HG02970 (cell line): ENCODE data around the gene PLSCR2.
"Not testable (repeated sequence)": the region's sequence is repeated elsewhere in the genome, so short reads cannot be mapped to it uniquely, and the experiment has no call there.

Experiments
- ATAC-seq: cut with Tn5 transposase; IDR thresholded peaks from one replicate; pipeline ENCODE4 v1.9.1; 2021; ENCODE audit warnings: mild to moderate bottlenecking, moderate library complexity, moderate number of reproducible peaks; ENCODE audit not compliant: unreplicated experiment, low FRiP score

The PLSCR2 gene

DNA sequence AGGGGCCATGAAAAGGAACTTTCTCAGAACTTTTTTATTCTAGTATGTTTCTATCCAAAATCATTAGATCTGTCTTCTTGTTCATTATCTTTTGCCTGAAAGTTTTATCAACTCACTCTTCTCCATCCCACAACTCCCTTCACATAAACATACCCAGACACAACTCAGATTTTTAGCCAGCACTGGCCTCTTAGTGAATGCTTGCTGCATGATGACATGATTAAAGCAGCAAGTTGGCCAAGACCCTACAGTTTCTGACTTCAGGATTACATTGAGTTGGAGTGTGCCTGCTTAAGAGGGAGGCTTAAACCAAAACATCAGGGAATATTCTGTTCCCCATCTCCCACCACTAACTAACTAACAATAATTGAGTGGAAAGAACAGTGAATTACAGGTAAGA, 38.1 kb downstream of the PLSCR2 start:
- ATAC-seq: no peak

DNA sequence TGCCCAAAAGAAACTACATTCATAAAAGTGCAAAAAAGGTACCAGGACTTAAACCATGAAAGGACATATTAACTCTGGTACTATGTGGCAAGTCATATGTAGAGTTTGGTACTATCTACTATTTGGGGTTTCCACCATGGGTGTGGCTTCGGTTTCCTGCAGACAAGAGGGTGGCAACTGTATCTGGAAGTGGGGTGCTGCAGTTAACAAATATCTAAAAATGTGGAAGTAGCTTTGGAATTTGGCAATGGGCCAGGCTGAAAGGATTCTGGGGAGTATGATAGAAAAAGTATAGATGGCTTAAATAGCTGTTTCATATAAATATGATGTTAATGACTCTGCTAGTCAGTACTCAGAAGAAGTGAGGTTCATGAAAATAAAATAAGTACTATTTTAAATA, 44.0 kb downstream of the PLSCR2 start:
- ATAC-seq: no peak

DNA sequence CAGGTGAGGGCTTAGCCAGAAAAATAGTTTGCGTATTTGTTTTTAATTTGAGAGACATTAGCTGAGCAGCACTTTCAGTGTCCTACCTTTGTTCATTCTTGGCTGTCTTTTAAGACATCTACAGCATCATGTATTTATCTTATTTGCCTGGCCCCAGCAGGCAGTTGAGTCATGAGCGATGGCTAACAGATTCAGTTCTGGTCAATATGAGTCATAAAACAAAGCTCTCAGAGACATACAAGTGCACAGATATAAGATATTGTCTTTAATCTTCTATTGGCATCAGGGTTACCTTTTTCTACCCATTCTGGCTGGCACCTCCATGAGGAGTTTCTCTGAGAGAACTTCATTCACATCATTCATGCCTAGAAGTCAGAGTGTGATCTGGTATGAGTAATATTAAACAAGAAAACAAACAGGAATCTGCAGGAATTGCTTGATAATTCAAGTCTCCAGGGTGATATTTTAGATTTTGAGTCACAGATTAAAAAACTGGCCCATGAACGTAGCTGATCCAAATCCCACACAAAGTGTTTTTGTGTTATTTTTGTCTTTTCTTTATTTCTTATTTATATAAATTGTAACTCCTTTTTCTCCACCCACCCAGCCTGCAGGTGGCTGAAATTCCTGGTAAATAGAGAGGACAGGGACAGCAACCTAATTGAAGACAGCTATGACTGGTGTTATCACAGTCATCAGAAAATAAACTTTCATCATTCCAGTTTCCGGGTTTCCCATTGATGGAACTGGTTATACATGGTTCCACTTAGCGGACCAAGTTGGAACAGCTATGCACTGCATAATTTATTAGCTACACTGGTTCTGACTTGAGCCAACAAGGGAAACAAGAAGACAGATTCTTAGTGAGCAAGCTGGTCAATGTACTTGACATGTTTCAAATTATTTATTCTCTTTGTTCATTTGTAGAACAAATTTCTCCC, 47.3 kb downstream of the PLSCR2 start:
- ATAC-seq: no peak

DNA sequence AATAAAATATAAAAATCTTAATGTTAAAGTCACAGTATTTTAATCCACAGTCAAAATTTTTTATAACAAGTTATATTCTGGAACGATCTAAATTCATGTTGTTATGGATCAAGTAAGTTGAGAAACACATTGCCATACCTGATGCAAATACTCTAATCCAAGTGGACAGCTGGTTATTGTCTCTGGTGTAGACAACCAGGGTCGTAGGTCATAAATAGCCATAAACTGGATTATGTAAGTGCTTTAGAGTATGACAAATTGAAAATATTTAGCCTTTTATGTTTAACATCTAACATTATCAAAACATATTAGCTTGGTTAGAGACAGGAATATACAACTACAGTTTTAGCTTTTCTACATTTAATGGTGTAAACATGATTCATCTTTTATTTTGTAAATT, 53.0 kb downstream of the PLSCR2 start:
- ATAC-seq: no peak

DNA sequence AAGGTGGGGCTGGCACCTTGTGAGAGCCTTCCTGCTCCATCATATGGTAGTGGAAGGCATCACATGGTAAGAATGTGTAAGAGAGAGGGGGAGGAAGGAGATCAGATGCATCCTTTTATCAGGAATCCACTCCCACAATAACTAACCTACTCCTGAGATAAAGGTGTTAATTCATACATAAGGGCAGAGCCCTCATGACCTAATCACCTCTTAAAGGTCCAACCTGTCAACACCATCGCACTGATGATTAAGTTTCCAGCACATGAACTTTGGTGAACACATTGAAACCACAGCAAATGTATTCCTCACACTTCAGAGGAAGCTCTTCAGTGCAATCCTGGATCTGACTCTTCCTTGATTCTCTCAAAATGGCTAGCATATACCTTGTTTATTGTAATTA, 55.4 kb downstream of the PLSCR2 start:
- ATAC-seq: no peak

DNA sequence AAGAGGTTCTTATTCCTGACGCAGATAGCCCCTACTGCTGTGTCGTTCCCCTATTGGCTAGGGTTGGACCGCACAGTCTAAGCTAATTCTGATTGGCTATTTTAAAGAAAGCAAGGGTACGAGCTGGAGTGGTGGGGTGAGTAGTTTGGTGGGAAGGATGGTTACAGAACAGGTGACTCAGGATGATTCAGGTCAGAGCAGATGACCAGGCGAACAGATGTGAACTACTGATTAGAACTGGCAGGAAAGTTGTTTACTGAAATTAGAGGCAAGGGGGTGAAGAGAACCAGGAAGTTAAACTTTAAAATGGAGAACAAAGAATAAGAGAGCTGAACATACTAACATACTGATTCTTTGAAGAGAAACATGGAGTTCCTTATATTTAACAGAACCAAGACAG, 56.6 kb downstream of the PLSCR2 start:
- not testable (repeated sequence) for ATAC-seq

DNA sequence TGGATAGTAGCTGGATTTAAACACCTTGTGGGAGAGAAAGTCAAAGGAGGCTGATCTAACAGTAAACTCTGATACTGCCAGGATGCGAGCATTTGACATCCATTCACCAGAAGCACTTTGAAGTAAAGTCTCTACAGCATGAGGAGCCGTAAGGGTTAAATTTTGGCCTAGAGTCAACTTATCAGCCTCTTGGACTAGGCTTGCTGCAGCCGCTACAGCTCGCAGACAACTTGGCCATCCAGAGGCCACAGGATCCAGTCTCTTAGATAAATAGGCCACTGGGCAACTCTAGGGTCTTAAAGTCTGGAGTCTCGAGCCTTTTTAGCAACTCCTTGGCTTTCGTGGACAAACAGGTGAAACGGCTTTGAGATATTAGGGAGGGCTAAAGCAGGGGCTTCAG, 61.4 kb downstream of the PLSCR2 start:
- no peak for ATAC-seq

DNA sequence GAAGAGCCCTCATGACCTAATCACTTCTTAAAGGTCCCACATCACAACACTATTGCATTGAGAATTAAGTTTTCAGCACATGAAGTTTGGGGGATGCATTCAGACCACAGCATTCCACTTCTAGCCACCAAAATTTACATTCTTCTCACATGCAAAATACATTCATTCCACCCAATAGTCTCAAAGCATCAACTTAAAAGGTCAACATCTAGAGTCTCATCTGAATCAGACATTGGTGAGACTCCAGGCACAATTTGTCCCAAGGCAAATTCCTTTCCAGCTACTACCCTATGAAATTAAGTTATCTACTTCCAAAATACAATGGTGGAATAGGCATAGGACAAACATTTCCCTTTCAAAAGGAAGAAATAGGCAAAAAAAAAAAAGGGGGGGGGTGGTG, 64.9 kb downstream of the PLSCR2 start:
- ATAC-seq: no peak

DNA sequence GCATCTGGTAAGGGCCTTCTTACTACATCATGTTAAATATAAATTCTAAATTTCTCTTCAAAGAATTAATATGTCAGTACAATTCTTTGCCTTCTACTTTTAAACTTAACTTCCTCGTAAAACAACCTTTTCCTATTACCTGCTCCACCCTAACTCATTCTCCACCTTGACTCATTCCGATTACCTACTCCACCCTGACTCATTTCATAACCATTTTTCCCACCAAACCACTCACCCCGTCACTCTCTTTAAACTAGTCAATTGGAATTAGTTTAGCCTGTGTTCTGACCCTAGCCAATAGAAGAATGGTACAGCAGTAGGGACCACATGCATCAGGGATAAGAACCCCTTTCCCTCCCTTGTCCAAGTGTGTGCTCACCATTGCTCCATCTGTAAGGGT, 65.6 kb downstream of the PLSCR2 start:
- no peak for ATAC-seq

DNA sequence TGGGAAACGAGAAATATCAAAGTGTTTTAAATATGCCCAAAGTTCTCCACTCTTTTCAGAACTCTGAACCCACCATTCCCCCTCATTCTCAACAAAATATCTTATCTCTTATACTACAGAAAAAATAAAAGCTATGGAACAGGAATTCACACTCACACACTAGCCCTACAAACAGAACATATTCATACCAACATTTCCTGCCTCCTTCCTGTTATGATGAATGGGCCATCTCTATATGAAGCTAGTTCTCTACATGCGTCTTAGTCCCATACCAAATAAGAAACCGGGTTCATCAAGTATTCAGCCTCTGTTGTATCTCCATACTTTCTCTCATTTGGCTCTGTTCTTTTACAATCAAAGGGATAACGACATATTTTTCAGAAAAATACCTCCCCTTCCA, 72.6 kb downstream of the PLSCR2 start:
- no peak for ATAC-seq

DNA sequence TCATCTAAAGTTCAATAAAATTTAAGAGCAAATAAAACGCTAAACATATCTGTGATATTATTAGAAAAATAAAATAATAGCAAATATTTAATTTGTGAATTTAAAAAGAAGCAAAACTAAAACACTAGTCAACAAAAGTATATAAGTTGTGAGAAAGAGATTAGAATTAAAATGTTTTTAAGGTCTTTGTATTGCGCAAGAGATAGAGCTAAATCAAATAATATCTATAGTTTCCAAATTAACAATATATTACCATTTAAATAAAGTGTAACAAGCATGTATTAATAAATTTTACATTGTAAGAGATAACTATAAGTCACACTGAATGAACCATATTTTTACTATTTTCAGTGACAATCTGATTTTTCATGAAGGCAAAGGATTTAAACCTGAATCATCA, 74.2 kb downstream of the PLSCR2 start:
- no peak for ATAC-seq

DNA sequence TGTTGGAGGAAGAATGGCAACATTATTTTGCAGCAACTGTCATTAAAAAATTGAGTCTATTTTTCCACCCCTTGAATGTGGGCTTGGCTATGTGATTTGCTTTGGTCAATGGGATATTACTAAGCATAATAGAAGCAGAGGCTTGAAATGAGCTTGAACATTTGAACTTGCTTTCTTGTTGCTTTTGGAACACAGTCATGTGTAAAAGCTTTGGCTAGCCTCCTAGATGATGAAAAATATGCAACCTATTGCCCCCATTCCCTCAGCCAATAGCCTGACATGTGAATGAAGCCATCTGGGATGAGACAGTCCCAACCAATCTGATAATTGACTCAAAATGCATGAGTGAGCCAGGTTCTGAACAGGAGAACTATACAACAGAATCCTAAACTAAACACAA, 78.4 kb downstream of the PLSCR2 start:
- no peak for ATAC-seq

DNA sequence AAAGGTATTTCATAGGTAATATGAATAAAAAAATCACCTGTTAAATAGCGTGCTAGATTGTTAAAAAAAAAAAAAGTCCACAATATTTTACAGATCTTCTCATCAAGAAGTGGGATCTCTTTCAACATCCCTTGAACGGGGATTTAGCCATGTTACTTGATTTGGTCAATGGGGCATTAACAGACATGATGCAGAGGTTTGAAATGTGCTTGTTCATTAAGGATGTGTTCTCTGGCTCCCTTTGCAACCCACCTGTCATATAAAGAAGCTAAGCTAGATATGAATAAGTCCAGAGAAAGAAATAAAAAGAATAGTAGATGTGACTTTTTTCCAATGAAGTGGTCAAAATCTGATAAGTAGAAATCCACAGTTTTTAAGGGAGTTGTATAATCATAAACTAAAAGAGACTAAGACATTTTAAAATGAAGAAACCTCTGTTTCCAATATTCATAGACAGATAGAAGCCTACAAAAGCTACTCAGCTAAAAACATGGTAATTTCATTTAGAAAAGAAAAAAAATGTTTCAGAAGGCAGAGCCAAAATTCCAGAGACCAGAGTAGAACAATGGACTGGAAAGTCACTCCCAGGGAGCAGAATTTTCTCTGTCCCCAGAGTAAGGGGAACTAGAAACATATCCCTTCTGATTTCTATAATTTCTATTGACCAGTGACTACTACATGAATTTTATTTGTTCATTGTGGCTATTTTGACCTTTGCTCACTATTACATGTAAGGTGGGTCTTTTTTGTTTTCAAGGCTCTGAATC, 79.2 kb downstream of the PLSCR2 start:
- ATAC-seq: no peak

DNA sequence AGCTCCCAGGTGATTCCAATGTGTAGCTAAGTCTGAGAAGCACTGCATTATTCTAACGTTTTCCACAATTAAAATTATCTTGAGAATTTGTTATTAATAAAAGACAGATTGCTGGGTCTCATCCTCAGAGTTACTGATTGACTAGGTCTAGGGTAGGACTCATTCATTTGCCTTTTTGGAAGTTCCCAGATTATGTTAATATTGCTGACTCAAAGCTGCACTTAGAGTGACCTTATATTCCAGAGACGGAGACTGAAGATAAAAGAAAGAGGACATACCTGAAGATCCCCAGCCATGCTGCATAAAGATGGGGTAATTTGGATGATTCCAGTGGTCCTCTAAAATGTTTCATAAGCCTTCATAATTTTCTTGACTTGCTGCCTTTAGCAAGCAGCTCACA, 81.8 kb downstream of the PLSCR2 start:
- no peak for ATAC-seq

DNA sequence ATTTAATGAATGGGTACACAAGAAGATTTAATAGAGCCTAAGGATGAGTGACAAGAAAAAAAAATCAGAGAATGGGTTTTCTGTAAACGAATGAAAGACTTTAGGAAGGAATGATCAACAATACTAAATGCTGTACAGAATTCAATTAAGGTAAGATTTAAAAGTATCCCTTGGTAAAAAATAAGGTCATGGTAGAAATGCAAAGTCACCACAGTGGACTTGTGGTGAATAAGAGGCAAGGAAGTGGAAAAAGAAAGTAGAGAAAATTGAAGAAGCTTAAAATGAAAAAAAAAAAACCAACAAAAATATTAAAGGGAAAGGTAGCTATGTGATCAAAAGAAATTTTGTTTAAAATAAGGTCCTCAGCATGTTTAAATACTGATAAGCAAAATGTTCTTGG, 82.4 kb downstream of the PLSCR2 start:
- ATAC-seq: no peak

DNA sequence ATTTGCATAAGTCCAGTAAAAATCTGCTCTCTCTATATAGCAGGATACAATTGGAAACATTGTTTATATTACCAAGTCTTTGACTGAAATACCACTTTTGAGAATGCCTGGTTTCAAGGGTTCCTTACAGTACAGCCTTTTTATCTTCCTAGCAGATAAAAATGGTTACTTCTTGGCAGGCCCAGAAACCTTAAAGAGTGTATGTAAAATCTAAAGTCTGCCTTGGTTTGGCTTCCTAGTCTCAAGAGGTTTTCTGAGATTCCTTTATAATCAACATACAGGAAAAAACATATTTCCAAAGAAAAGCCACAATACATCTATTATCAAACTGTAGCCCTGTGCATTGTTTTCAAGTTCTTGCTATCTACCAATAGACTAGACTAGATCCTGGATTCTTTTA, 84.6 kb downstream of the PLSCR2 start:
- ATAC-seq: no peak
